C4-2B (cell line): ENCODE data around the gene SSH2.

Experiments
- ZFX ChIP-seq: fragments of 450-650 bp; IDR thresholded peaks from 2 replicates; pipeline ENCODE4 v1.6.1; 2017
- TF ChIP-seq, protein P1 (sequence below): fragments of 450-650 bp; conservative IDR thresholded peaks from 2 replicates; pipeline ENCODE4 v1.5.1; 2017; ENCODE audit warnings: mild to moderate bottlenecking

DNA sequence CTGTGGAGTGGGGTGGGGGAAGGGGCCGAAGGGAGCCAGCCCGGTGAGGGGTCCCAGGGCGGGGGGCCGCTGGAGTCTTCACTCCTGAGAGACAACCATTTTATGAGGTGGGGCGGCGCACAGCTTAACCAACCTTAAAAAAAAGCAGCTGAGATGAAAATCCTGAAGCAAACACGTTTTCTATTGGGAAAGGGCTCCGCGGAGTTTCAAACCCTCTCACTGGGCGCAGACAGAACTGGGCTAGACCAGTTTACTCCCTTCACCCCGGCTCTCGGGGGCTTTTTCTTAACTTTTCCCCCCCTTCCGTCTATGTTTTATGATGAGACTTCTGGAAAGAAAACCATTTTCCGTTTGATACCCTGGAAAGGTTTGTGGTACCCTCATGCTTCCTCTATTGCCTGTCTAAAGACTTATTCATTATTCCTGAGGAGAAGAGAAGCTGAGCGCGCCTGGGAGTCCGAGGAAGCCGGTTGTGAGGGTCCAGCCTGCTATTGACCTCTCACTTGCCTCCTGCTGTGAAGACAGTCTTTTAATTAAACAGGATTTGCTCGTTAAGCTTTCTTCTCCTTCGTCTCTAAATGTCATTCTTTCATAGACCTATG is 482 bp upstream of the SSH2 start:
- TF ChIP-seq, protein P1, sequence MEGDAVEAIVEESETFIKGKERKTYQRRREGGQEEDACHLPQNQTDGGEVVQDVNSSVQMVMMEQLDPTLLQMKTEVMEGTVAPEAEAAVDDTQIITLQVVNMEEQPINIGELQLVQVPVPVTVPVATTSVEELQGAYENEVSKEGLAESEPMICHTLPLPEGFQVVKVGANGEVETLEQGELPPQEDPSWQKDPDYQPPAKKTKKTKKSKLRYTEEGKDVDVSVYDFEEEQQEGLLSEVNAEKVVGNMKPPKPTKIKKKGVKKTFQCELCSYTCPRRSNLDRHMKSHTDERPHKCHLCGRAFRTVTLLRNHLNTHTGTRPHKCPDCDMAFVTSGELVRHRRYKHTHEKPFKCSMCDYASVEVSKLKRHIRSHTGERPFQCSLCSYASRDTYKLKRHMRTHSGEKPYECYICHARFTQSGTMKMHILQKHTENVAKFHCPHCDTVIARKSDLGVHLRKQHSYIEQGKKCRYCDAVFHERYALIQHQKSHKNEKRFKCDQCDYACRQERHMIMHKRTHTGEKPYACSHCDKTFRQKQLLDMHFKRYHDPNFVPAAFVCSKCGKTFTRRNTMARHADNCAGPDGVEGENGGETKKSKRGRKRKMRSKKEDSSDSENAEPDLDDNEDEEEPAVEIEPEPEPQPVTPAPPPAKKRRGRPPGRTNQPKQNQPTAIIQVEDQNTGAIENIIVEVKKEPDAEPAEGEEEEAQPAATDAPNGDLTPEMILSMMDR, result no peak
- no peak for TF ChIP-seq ZFX
